Dermis blood vessel endothelial cell (primary cell): Measurements from ENCODE around the gene LRRC1. TPM values are rescaled to one million over a fixed set of nuclear protein-coding genes. Genes with fewer than 3 reads are reported as not detected.

Source experiments
- DNase-seq: peaks from one replicate; pipeline ENCODE4 v3.0.0; 2010
- total RNA-seq: library from RNA; depleted of rRNA; stranded (reverse); fragments of >200 nt; gene quantifications from 2 replicates; pipeline ENCODE4 v1.2.3, GENCODE V29; 2014

Gene LRRC1
- total RNA-seq, 1 donor from 2014 or later = 68.8 TPM

GRCh38 chr6:53894091-53894490, 99.3 kb downstream of the LRRC1 start:
- DNase-seq = peak; percentile 10

DNA sequence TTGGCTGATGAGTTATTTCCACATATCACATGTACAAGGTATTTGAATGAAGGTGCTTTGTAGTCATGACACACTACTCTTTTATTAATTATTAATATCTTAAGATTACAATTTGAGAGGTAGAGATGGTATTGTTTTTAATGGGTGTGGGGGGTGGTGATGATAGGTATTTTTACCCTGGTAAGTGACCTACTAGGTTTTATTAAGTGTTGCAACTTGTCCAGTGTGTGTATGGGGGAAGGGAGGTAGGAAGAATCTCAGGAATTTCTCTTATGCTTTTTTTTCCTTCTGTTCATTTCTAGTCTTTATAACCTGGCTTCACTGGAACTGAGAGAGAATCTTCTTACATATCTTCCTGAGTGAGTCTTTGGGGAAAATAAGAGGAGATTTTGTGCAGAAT, 101.4 kb downstream of the LRRC1 start:
- no peak for DNase-seq

GRCh38 chr6:53898026-53898795, 103.4 kb downstream of the LRRC1 start:
- peak; percentile 64 for DNase-seq

GRCh38 chr6:53899512-53899911, 104.7 kb downstream of the LRRC1 start:
- peak; percentile 95 for DNase-seq

DNA sequence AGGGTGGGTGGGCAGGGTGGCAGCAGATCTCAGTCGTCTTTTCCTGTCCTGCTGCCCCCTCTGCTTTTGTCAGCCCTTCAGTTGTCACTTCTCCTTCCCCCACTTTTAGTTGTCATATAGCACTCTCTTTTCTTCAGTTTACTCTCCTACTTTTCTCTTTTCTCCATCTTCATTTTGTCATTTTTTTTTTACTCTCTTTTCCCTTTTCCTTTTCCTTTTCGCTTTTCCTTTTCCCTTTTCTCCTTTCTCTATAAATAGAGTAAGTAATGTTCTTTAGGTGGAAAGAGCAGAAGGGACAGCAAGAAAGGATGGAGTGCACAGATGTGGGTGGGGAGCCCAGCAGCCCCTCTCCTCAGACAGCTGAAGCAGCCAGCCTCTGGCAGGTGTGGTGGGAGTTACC, 108.6 kb downstream of the LRRC1 start:
- no peak for DNase-seq

DNA sequence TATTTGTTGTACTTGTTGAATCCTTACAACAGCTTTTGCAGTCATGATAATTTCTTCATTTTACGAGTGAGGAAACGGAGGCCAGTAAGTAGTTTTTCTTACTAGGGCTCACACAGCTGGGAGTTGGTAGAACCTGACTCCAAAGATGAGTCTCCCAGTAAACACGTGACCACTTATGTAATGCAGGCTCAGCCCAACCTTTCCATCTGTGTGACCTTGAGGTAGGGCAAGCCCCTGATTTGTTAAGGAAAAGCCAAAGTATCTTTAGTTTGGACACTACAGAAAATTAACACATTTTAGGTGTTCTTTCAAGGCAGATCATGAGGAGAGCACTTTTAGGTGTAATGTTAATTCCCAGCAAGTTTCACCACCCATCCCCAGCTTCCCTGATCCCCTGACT, 111.3 kb downstream of the LRRC1 start:
- DNase-seq = no peak

DNA sequence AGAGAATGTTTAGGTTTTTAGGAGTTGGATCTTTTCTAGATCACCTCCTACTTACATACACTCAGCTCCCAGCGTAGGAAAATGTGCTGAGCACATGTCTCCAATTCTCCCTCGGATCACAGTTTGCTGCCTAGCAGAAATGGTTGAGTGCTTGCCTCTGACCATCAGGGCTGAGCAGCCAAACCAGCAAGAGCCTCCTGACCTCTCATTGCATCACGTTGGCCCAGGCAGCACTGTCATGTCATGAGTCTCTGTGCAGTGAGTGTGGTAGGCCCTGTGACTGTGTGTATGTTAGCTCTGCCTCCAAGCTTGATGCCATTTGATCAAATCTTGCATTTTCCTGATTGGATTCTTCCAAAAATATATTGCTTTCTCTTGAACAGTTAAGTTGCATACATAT, 112.0 kb downstream of the LRRC1 start:
- DNase-seq = no peak

DNA sequence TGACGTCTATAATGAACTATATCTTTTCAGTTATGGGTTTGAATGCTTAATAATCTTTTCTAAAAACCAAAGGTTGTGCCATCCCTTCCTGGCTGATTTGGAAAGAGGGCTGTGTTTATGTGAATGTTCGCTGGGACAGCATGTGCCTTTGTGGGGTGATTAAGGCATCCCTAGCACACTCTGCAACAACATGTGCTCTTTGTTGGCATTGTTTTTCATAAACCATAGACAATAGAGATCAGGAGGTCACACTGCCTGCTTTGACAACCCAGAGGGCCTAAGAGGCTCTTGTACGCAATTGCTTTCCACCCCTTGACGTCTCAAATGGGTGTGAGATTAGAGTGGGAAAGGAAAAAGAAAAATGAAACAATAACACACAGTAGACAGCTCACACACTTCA, 116.0 kb downstream of the LRRC1 start:
- peak; percentile 94 for DNase-seq

DNA sequence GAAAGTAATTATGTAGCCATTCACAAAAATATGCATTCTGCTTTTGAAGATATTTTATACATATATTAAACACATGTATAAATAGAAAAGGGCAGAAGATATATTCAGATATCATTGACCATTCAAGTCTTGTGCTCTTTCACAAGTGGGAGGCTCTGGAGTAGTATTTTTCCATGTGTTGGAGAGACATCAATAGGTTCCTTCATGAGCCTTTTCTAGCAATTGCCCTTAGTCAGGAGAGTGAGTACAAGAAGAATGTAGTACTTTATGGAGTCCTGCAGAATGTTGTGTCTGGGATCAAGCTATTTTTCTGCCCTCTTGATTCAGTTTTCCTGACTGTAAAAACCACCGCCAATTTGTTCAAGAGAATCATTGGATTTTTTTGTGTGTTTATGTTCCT, 117.9 kb downstream of the LRRC1 start:
- no peak for DNase-seq

DNA sequence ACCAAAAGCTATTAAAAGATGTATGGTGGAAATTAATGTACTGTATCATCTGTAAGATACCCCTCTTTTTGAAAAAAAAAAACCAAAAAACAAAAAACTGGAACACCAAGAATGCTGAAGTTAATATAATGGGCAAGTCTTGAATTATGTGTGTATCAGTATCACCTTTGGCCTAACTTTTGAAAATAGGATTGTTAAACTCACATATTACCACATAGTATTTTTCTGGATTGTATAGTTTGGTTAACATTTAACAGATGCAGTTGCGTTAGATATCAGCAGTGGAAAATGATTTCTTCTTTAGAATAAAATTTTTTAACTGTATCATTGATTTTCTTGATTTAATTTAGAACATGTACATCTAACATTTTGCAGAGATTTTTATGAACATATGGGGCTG, 118.5 kb downstream of the LRRC1 start:
- no peak for DNase-seq

DNA sequence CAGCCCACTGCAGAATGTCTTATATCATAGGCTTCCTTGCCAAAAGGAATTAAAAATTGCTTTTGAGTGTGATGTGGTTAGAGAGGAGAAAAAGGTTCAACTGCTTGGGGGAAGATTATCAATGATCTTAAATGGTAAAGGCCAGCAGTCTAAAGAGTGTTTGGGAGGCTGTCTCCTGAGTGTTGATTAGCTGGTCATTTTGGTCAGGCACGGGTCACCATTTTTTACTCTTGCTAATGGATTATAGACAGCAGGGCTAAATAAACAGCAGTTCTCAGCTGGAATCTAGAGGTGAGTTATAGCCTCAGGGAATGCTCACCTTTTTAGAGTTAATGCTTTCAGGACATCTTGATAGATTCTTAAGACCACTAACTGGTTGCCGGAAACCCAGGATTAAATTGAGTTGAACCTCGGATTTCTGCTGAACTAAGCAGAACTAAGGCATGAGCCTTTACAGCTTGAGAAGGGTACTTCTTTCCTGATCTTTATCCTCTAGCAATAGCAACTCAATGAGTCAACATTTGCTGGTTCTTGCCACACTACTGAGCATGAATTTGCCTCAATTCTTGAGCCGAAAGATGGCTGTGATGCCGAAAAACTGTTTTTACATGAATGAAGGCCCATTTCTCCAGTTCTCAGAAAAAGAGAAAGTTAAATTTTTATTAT, 120.4 kb downstream of the LRRC1 start:
- no peak for DNase-seq

DNA sequence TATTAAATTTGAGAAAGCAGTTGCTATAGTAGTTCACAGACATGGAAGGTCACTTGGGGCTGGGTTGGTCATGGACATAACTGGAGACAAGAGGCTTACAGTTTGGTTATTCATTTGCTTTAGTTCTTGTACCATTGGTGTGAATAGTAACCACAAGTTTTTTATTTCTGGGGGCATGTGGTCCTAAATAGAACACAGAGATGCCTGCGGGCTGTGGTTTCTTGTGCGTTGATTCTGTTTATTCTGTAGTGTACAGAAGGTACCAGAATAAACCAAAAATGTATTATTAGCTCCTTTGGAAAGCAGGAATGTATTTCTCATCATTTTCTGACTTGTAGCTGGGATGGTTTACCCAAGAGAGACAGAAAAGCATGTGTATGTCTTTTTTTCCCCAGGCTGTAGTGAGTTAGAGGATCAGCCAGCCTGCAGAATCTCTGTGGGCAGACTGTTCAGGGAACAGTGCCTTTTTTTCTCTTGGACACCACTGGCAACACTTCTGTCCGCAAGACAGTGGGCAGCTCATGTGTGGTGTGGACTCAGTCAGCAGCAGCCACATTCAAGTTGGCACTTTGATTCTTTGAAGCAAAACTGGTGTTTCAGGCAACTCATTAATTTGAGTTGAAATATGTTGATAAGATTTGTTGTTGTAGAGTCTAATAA, 122.1 kb downstream of the LRRC1 start:
- no peak for DNase-seq

- DNase-seq = no peak
Observed at GRCh38 chr6:53917464-53917842, 122.6 kb downstream of the LRRC1 start.

DNA sequence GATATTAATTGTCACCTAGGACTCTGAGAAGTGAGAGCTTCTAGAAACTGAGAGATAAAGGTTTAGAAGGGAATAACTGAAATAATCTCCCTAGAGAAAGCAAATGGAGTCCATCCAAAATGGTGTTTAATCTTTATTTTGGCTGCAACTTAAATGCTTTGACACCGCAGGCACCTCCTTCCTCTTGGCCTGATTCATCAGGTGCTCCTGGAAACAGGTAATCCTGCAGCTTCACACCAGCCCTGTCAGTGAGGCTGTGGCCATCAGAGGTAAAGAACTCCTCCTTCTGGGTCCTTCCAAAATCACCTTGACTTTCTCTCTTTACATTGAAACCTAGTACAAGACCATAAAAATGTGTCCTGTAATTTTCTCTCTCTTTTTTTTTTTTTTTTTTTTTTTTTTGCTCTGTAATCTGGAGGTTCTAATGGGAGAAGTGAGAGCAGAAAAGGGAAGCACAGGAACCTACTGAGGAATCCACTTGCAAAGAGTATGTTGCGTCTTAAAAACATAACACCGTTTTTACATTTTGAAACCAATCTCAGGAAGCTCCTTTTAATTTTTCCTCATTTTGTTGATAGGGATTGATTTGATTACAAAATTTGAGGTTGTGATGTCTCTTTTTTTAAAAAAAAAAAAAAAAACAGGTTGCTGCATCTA, 124.2 kb downstream of the LRRC1 start:
- no peak for DNase-seq

- DNase-seq = no peak
Observed at GRCh38 chr6:53919881-53920360, 125.1 kb downstream of the LRRC1 start.

DNA sequence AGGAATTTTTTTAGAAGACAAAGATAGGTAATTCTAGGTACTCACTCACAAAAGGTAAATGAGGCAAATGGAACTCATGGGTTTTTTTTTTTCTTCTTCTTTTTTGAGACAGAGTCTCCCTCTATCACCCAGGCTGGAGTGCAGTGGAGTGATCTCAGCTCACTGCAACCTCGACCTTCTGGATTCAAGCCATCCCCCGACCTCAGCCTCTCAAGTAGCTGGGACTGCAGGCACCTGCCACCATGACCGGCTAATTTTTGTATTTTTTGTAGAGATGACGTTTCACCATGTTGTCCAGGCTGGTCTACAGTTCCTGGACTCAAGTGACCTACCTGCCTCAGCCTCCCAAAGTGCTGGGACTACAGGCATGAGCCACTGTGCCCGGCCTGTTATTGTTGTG, 126.1 kb downstream of the LRRC1 start:
- no peak for DNase-seq

DNA sequence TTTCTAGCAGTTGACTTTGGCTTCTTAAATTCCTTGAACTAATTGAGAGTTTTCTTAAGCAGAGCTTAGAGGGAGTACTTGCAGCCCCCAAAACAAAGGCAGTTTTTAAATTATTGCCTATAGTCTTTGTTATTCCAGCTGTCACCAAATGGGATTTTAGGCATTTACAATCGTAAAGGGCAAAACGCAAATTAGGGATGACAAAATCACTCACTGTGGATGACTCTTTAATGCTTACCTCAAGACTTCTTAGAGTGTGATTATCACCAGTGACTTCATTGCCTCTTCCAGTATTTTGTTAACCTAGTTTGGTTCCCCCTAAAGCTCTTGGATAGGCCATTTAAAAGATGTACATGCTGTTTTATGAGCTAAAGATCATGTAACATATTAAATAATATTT, 126.8 kb downstream of the LRRC1 start:
- no peak for DNase-seq

DNA sequence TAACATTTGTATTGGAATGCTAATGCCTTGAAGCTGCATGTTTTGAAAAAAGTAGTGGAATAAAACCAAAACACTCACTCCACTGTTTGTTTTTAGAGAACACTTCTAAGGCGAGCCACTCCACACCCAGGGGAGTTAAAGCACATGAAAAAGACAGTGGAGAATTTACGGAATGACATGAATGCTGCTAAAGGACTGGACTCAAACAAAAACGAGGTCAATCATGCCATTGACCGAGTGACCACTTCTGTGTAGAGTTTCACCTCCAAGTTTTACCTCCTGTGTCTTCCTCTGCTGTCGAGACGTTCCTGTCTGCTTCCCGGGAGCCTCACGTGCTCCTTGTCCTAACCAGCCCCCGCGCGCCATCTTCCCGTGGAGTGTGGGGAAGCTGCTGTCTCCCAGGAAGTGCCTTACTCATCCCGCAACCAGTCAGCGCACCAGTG, 127.8 kb downstream of the LRRC1 start:
- DNase-seq = no peak

- DNase-seq = no peak
Observed at GRCh38 chr6:53924277-53924676, 129.5 kb downstream of the LRRC1 start.

- no peak for DNase-seq
Observed at GRCh38 chr6:53924821-53925422, 130.1 kb downstream of the LRRC1 start.

GRCh38 chr6:53925891-53926290, 131.1 kb downstream of the LRRC1 start:
- DNase-seq = no peak

DNA sequence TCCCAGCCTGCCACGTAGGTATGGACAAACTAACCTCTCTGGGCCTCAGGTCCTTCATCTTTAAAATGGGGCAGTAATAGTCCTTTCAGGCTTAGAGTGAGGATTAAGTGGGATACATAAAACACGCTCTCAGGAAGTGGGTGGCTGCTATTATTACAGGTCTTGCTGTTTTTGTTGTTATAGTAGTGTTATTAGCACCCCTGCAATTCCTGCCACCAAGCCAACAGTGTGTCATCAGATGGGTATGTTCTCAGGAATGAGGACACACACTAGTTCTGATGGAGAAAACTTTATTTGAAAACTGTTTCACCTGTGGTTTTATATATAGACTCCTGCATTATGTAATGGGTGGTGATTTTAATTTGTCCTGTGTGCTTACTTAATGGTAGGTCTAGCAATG, 131.7 kb downstream of the LRRC1 start:
- peak; percentile 67 for DNase-seq

DNA sequence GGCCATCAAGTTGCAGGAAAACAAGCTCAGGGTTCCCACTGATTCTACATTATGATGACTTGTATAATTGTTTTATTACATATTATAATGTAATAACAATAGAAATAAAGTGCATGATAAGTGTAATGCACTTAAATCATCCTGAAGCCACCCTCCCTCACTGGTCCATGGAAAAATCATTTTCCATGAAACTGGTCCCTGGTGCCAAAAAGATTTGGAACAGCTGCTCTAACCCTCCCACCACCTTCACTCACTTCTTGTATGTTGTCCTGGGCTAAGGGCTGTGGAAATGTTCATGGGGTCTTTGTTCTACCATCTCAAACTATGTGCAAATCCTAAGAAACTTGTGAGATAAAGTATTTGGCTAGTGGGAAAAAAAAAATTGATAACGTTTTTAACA, 133.8 kb downstream of the LRRC1 start:
- DNase-seq = peak; percentile 60
